ENCODE results near the gene MIA2. TPM values are rescaled to one million over a fixed set of nuclear protein-coding genes. Genes with fewer than 3 reads are reported as not detected.
"Not testable (repeated sequence)": the region's sequence is repeated elsewhere in the genome, so short reads cannot be mapped to it uniquely, and the experiment has no call there.

MIA2 gene
- polyA plus RNA-seq, 3 donors: 63.0 to 82.0 (median 77.6) TPM

GRCh38 chr14:39303115-39303514 lies 69.4 kb downstream of the MIA2 start:
- DNase-seq (ENCODE audit: extremely low read depth in 1 of 11, low read depth in 9 of 11, low spot score in 4 of 11): no peak

GRCh38 chr14:39307815-39308214 lies 74.1 kb downstream of the MIA2 start:
- DNase-seq (ENCODE audit: extremely low read depth in 1 of 11, low read depth in 9 of 11, low spot score in 4 of 11): no peak

- no peak for DNase-seq (ENCODE audit: extremely low read depth in 1 of 11, low read depth in 9 of 11, low spot score in 4 of 11)
These were observed 76.3 kb downstream of the MIA2 start for GRCh38 chr14:39310051-39310450.

- no peak for DNase-seq (ENCODE audit: extremely low read depth in 1 of 11, low read depth in 9 of 11, low spot score in 4 of 11)
These were observed 82.2 kb downstream of the MIA2 start for GRCh38 chr14:39315859-39316444.

GRCh38 chr14:39316830-39317553 lies 83.3 kb downstream of the MIA2 start:
- DNase-seq (ENCODE audit: extremely low read depth in 1 of 11, low read depth in 9 of 11, low spot score in 4 of 11): no peak

- no peak for DNase-seq (ENCODE audit: extremely low read depth in 1 of 11, low read depth in 9 of 11, low spot score in 4 of 11)
These were observed 84.9 kb downstream of the MIA2 start for GRCh38 chr14:39318574-39318973.

GRCh38 chr14:39319381-39319780 lies 85.7 kb downstream of the MIA2 start:
- DNase-seq (ENCODE audit: extremely low read depth in 1 of 11, low read depth in 9 of 11, low spot score in 4 of 11): peak in 1 of 11 donors; percentile 5

- DNase-seq (ENCODE audit: extremely low read depth in 1 of 11, low read depth in 9 of 11, low spot score in 4 of 11): no peak
These were observed 86.6 kb downstream of the MIA2 start for GRCh38 chr14:39320318-39320717.

- DNase-seq (ENCODE audit: extremely low read depth in 1 of 11, low read depth in 9 of 11, low spot score in 4 of 11): no peak
These were observed 89.1 kb downstream of the MIA2 start for GRCh38 chr14:39322807-39323206.

- DNase-seq (ENCODE audit: extremely low read depth in 1 of 11, low read depth in 9 of 11, low spot score in 4 of 11): no peak
These were observed 90.4 kb downstream of the MIA2 start for GRCh38 chr14:39324097-39324496.

- DNase-seq (ENCODE audit: extremely low read depth in 1 of 11, low read depth in 9 of 11, low spot score in 4 of 11): peak in 1 of 11 donors; percentile 0
These were observed 105.3 kb downstream of the MIA2 start for GRCh38 chr14:39339003-39339402.

- DNase-seq (ENCODE audit: extremely low read depth in 1 of 11, low read depth in 9 of 11, low spot score in 4 of 11): not testable (repeated sequence)
These were observed 107.4 kb downstream of the MIA2 start for GRCh38 chr14:39341126-39341525.

GRCh38 chr14:39342768-39343167 lies 109.1 kb downstream of the MIA2 start:
- DNase-seq (ENCODE audit: extremely low read depth in 1 of 11, low read depth in 9 of 11, low spot score in 4 of 11): no peak

- no peak for DNase-seq (ENCODE audit: extremely low read depth in 1 of 11, low read depth in 9 of 11, low spot score in 4 of 11)
These were observed 109.9 kb downstream of the MIA2 start for GRCh38 chr14:39343614-39344013.

GRCh38 chr14:39350866-39351265 lies 117.2 kb downstream of the MIA2 start:
- DNase-seq (ENCODE audit: extremely low read depth in 1 of 11, low read depth in 9 of 11, low spot score in 4 of 11): no peak

GRCh38 chr14:39351708-39352107 lies 118.0 kb downstream of the MIA2 start:
- no peak for DNase-seq (ENCODE audit: extremely low read depth in 1 of 11, low read depth in 9 of 11, low spot score in 4 of 11)

GRCh38 chr14:39359069-39359468 lies 125.4 kb downstream of the MIA2 start:
- DNase-seq (ENCODE audit: extremely low read depth in 1 of 11, low read depth in 9 of 11, low spot score in 4 of 11): not testable (repeated sequence)

GRCh38 chr14:39360316-39360715 lies 126.6 kb downstream of the MIA2 start:
- no peak for DNase-seq (ENCODE audit: extremely low read depth in 1 of 11, low read depth in 9 of 11, low spot score in 4 of 11)

- DNase-seq (ENCODE audit: extremely low read depth in 1 of 11, low read depth in 9 of 11, low spot score in 4 of 11): not testable (repeated sequence)
These were observed 127.8 kb downstream of the MIA2 start for GRCh38 chr14:39361556-39361955.

- DNase-seq (ENCODE audit: extremely low read depth in 1 of 11, low read depth in 9 of 11, low spot score in 4 of 11): no peak
These were observed 130.8 kb downstream of the MIA2 start for GRCh38 chr14:39364509-39364908.

- no peak for DNase-seq (ENCODE audit: extremely low read depth in 1 of 11, low read depth in 9 of 11, low spot score in 4 of 11)
These were observed 131.6 kb downstream of the MIA2 start for GRCh38 chr14:39365354-39365753.
